HG03442 (cell line): ENCODE results near the gene EML6.
A peak's percentile ranks its signal among the peaks of the same experiment; 100 is the strongest.

Source experiments
- ATAC-seq: cut with Tn5 transposase; IDR thresholded peaks from one replicate; pipeline ENCODE4 v1.9.1; 2021; ENCODE audit warnings: mild to moderate bottlenecking, moderate library complexity; ENCODE audit not compliant: unreplicated experiment

EML6 gene

DNA sequence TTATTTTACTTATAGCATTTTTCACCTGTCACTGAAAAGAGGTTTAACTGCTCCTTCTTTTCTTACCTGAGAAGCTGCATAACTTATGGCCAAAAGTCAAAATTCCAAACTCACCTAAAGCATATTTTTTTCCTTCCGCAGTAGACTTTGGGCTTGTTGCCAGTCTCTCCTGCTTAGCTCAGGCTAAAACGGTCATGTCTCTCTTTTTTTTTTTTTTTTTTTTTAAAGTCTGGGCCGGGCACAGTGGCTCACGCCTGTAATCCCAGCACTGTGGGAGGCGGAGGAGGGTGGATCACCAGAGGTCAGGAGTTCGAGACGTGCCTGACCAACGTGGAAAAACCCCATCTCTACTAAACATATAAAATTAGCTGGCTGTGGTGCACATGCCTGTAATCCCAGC lies 213.3 kb downstream of the EML6 start:
- ATAC-seq = no peak

DNA sequence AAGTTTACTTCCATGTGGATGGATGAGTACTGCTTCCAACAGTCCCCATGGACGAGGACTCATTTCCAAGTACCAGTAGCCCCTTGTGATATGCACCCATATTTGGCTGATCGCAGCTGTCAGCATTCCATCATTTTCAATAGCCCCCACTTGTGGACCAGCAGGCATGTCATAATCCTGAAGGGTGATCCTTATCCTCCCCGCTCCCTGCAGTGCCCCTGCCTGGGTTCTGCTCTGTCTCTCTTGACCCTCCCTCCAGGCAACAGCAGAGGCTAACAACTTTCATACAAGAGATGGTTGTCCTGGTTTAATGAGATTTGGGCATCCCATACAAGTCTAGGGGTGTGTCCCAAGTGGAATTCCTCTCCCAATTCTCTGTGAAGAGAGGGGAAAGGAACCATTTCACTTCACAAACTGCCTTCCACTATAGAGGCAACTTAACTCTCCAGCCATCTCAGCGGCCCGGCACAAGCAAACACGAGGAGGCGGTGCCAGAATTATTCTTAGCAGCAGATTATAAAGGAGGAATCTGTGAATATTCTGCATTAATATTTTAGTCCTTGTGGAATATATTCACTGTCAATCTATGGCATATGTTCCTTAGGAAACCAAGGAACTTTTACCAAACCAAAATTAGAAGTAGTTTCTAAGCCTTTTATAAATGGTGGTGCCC lies 216.1 kb downstream of the EML6 start:
- ATAC-seq = no peak

DNA sequence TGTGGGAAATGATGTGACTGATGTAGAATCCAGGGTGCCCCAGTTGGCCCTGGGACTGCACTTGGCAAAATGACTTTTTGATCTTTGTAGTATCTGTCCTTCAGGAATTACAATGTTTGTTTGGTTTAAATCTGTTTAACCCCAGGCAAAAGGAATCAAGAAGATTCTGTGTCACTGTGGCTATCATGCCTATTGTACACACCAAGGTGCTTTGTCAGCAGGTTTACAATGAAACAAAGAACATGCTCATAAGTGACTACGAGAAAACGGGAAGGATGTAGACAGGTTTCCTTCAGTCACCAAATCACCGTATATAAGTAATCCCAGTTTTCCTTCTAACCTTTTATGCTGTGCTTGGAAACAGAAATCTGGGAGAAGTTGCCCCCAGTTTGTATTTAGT lies 217.3 kb downstream of the EML6 start:
- ATAC-seq = no peak

DNA sequence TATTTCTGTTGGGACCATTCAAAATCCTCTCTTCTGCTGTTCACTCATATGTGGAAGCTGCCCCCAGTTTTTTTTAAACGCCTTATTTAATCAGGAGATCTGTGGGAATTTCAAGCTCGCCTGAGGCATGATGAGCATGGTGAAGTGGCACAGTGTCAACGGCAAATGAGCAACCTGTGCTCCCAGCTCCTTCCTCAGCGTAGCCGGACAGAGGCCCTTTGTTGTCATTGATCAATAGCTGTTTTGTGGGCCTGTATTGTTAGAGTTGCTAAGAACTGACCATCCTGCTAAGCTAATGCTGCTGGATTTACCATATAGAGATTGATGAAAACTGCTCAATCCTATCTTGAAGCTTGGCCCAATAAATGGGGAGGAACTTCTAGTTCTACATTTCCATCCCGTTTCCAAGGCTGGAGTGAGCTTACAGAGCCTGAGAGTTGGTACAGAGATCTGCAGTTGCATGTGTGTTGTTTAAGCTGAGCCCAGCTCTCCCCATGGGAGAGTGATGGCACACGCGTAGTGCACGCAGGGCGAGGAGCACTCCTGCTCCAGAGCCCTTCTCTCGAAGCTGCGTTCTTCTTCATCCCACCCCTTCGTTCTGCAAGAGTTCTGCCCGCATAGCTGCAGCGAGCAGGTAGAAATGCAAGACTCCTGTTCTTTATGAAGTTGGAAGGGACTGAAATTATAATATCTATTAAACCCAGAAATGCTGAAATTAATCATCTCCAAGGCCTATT lies 218.0 kb downstream of the EML6 start:
- no peak for ATAC-seq

DNA sequence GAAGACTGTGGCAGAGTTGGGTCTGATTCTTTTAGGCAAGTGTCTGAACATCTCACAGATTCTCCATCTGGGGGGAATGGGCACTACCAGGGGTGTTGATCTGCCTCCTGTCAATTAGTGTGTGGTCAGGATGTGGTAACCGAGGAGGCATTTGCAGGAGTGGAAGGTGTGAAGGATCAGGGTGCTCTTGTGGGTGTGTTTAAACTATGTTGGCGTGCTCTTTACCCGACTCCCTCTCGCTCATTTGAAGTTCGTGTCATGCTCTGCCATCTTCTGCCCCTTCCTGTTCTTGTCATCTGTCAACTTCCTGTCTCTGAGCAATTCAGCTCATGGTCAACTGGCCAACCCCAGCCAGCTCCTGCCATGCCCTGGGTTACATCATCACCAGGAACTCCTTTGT lies 218.9 kb downstream of the EML6 start:
- no peak for ATAC-seq

DNA sequence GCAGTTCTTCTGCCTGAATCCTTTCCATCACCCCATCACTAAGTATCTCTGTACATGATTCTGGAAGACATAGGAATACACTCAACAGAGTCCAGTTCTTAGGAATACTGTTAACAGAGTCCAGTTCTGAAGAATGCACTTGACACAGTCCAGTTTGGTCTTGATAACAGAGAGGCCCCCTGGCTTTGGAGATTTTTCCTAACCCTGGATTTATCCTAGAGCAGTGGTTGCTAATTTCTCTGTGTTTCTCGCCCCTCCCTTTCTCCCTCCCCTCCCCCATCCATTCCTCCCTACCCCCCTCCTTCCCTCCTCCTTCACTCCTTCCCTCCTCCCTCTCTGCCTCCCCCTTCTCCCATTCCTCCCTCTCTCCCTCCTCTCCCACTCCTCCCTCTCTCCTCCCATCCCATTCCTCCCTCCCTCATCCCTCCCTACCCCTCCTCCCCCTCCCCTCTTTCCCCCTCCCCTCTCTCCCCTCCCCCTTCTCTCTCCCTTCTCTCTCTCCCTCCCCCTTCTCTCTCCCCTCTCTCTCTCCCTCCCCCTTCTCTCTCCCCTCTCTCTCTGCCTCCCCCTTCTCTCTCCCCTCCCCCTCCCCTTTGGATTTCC lies 221.4 kb downstream of the EML6 start:
- no peak for ATAC-seq

DNA sequence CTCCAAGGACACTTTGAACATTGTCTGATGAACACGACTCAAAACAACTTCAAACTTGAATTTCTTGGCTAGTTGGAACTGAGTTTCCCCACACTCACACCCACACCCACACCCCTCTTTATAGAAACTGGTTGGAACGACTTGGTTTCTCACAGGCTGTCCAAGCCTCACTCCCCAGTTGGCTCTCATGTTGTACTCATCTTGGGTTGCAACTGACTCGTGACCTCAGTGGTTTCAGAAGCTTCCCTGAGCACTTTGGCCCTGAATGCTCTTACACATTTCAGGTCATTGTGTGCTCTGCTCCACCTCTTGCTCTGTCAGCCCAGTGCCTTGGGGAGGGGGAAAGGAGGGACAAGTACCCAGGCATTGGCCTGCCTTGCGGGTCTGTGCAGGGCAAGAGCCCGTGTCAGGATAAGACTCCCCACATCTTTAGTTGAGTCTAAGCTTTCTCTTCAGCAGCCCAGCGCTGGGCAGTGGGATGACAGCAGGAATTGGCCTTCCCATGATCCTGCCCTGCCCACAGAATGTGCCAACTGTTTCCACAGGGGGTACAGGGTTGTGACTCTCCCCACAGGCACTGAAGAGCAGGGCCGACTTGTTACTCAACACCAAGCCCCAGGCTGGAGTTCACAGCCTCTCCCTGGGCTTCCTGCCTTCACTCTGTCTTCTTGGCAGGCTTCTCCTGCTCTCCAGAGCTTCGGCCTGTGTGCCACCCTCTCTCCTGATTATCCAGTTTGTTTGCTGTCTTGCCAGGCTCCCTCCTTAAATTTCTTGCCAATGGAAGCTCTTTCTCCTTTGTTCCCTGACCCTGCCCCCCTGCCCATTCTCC lies 222.1 kb downstream of the EML6 start:
- peak; percentile 75 for ATAC-seq

DNA sequence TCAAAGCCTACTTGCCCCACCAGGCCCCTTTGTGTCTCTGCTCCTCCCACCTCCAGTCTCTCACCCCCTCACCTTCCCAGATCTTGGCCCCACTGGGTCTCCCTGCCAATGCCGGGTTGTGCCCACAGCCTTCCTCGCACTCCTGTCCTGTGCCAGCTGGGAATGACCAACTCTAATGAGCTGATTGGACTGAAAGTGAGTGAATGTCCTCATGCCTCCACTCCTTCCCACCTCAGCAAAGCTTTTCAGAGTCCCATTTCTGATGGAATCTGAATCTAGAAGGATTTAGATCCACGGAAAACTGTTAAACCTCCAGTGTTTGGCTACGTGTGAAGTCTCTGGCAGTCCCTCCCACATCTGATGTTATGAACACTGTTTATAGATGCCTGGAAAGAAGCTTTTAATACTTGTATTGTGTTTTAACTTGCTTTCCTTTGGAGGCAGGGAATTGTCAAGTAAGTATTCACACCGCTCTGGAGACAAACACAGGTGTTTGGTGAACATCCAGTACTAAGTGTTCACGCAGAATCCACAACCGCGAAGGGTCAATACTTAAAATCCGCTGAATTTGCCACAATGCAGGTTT lies 222.9 kb downstream of the EML6 start:
- ATAC-seq = no peak

DNA sequence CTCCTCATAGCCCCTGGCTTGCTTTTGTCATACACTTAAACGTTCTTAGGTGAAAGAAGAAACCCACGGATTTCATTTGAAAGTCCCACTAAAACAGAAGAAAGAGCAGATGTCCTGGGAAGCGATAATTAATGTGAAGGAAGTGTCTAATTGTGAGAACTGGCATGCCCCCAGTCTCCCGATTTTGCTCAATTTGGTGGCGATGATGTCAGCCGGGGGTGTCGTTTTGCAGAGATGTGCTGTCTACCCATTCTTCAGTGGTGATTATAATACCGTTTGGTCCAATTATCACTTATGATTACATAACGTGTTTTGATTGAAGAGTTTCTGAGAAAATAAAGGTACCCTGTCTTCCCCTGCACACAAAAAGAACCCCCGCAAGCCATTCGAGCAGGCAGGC lies 223.7 kb downstream of the EML6 start:
- no peak for ATAC-seq

DNA sequence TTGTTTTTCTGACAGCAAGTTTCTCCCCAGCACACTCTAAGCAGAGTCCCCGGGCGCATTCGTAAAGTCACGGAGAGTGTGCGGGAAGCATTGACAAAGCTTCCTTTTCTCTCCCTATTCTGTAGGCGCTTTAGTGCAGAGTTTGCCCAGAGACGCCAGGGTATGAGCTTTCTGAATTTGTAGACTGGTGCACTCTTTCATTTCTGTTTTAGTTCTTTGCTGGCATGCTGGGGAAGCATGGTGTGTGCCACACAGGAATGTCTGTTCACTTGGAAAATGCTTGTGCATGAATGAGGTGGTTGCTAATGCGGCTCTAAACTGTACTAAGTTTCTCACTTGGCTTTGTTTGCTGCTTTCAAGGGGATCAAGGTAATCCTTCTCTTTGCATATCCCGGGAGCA lies 224.2 kb downstream of the EML6 start:
- ATAC-seq = no peak

DNA sequence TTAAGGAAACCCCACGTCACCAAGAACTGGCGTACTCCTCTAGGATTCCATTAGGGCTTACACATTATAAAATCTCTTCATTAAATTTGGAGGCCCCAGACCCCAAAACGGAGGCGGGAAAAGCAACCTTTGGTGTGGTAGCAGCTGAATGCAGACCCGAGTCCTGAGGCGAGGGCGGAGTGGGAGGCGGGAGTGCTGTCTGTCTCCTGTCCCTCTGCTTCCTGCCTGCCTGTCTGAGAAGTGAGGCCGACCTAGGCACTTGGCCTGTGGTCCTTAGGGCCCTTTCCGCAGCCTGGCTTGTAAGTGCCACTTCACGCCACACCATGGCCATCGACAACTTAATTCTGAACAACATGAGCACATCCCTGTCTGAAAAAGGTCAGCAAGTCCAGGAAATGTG lies 224.7 kb downstream of the EML6 start:
- ATAC-seq = no peak

DNA sequence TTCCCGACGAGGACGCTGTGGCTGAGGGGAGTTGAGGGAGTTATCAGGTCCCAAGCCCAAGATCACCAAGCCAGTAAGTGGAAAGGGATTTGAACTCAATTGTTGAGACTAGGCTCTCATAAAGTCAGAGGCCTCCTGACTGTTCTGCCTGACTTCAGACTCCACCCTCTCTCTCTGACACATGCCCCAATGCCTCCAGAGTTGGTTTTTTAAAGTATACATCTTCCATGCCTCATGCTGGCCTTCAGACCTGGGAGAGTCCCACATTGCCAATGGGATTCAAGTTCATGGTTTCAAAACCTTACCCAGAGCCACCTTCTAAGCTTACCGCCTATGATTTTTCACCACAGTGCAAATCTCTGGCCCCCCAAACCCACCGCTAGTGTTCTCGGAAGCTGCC lies 226.0 kb downstream of the EML6 start:
- no peak for ATAC-seq

DNA sequence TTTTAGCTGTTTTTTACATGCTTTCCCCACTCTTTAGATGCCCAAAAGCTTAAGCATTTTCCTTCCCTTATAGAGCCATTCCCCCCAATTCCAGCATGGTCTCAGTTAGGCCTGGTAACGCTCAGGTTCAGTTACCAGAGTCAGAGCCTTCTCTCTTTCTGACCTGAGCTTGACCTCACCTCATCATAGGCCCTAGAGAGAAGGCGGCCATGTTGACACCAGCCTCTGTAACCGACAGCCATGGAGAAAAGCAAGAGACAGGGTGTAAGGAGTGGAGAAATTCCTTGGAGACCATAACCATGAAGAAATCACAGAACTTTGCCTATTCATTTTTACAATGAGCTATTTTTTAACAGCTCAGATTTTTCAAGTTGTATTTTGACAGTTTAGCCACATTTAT lies 227.3 kb downstream of the EML6 start:
- no peak for ATAC-seq

DNA sequence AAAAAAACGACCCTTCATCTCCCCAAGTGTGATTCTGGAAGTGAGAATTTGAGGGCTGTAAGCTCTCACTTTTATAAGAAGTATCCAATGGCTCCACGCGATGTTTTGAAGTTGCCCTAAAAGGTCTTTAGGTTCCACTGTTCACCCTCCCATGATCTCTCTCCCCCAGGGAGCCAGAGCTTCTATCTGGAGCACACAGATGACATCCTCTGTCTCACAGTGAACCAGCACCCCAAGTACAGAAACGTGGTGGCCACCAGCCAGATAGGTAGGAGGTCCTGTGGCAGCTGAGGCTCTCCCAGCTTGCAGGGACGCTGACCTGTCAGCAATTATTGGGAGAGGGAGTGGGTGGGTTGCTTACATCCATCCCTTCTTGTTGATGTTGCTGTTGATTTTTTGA lies 229.0 kb downstream of the EML6 start:
- ATAC-seq = no peak

DNA sequence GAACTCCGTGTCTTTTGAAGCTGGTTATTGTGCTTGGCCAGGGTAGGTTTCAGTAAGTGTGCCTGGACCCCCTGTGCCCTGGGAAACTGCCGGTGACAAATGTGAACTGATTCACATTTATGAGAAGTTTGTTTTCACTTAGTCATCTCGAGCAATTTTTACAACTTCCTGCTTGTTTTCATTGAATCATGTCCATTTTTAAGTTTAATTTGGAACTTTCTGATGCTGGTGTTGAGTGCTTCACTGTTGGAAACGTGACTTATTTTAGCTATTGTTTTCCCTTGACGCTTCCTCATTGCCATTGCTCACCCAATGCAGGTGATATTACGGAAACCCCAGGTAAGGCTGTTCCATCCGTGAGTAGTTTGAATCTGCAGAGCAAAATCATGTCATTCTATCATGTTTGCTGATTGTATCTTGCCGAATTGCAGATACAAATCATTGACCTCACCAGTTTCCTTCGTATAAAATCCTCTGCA lies 229.6 kb downstream of the EML6 start:
- no peak for ATAC-seq

DNA sequence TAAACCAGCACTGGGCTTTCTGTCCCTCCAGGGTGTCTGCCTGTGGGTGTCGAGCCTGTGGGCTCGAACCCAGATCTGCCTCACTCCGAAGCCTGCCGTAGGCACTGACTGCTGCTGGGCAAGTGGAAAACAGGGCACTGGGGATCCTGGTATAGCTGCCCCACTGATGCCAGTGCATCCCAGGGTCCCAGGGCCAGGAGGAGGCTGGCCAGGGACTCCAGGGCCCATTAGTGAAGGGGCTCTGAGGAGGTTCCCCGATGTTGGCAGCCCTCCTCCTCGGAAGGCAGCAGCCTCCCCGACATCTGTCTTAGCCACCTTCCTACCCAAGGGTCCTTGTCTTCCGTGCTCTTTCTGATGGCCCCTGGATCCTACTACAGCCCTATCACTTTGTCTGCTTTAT lies 230.7 kb downstream of the EML6 start:
- no peak for ATAC-seq

DNA sequence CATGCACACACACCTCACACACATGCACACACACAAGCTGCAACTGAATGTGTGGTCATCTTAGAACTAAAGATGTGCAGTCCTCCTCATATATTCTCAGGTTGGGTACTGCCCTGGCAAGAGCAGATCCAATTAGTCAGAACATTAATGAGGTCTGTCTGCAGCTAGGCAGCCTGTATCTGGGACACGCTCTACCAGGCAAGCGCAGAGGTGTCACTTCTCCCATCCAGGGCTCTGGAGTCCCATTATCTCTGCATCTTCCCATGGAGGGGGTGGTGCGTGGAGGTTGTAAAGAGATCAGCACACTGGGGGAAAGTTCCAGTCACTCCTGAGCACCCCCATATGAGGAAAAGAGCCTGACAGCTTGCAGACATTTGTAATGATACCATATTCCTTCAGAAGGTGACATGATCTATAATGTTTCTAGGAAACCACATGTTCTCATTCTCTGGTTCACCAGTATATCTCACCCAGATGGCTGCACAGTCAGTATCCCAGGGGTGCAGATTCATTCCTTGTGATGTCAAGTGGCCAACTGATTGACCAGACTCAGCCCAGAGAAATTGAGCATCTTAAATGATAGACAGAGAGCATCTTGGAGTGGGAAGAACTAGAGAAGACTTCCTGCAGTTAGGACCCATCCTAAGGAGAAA lies 231.4 kb downstream of the EML6 start:
- no peak for ATAC-seq

DNA sequence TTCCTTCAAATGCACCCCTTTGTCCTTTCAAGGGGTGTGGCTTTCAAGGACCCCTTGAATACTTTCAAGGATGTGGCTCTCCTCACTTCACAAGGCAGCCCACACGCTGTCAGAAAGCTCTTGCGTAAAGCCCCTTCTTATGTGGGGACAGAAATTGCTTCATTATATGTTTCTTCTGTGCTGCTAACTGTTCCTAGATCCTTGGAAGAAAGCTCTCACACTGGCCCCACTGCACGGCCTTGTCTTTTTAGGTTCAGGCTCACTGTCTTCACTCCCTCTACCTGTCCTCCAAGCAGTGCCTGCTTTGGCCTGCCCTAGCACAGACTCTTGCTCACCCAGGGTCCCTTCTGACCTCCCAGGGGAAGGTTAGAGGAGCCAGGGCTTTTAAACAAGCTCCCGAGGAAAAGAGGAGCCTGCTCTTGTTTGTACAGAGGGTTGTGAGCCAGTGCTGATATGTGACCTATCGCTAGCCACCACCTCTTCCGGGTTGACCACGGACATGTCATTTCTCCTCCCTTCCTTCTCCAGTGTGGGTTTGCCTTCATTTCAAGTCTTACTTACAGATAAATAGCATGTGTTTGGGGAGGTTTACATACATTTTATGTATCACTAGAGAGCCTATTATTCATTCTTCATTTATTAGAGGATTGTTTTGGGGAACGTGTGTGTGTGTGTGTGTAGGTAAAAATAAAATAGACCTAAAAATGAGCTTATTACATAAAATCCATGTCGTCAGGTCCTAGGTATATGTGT lies 232.1 kb downstream of the EML6 start:
- no peak for ATAC-seq

DNA sequence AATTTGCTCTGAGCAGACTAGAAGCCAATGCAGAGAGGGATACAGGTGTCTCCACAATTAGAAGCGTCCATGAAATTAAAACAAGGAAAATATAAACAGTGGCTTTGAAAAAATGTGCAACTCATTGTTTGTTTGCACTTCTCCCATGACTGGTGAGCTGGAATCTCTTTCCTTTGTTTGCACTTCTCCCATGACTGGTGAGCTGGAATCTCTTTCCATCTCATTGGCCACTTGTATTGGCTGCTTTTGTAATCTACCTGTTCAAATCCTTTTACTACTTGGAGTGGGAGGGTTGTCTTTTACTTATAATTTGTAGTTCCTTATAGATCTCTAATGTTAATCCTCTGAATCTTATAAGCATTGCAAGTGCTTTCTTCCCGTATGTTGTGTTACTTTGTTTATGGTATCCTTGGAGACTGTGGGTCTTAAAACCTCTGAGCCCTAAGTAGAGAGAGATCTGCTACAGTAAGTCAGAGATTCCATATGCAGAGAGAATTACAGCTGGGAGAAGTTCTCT lies 232.7 kb downstream of the EML6 start:
- no peak for ATAC-seq
